ENCODE data around the gene OBSCN.

DNA sequence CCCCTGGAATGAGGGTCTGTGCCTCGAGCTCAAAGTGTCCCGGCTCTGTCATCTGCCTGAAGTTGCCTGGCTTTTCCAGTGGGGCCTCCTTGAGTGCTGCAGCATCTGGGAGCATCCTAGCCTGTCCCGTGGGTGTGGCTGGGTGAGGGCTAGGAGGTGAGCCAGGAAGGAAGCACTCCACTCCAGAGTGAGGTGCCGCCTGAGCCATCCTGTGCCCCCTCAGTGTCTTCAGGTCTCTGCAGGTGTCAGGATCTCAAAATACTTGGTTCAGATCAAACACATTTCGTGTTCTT is 30.7 kb upstream of the OBSCN start:
- TF ChIP-seq, protein P1, sequence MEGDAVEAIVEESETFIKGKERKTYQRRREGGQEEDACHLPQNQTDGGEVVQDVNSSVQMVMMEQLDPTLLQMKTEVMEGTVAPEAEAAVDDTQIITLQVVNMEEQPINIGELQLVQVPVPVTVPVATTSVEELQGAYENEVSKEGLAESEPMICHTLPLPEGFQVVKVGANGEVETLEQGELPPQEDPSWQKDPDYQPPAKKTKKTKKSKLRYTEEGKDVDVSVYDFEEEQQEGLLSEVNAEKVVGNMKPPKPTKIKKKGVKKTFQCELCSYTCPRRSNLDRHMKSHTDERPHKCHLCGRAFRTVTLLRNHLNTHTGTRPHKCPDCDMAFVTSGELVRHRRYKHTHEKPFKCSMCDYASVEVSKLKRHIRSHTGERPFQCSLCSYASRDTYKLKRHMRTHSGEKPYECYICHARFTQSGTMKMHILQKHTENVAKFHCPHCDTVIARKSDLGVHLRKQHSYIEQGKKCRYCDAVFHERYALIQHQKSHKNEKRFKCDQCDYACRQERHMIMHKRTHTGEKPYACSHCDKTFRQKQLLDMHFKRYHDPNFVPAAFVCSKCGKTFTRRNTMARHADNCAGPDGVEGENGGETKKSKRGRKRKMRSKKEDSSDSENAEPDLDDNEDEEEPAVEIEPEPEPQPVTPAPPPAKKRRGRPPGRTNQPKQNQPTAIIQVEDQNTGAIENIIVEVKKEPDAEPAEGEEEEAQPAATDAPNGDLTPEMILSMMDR (IDR thresholded peaks at IDR 0.05 in 2 of 3, conservative IDR thresholded peaks at IDR 0.05 in 1 of 3; ENCODE audit: control insufficient read depth in 2 of 3, extremely low read depth in 1 of 3, insufficient read depth in 1 of 3, low read depth in 3 of 3, low read length in 3 of 3): no peak
- TF ChIP-seq CREB1 (IDR thresholded peaks at IDR 0.05; ENCODE audit: low read depth) (no peak), ZNF274 (IDR thresholded peaks at IDR 0.05; ENCODE audit: insufficient read depth, insufficient read length) (no peak), POLR2AphosphoS5 (IDR thresholded peaks at IDR 0.05; ENCODE audit: low read length) (no peak), ETV6 (conservative IDR thresholded peaks at IDR 0.05 in 1 of 2, IDR thresholded peaks at IDR 0.05 in 1 of 2; ENCODE audit: borderline replicate concordance in 1 of 2, low read depth in 1 of 2) (no peak), EP300 (IDR thresholded peaks at IDR 0.05; ENCODE audit: borderline replicate concordance in 1 of 2, control insufficient read depth in 1 of 2, low read depth in 2 of 2, low read length in 2 of 2) (no peak)
